Adrenal gland (tissue), 5 donors: ENCODE measurements around the gene DUSP1.

Experiments used
- CTCF ChIP-seq, 6 experiments: fragments of 450-650 bp in 4 of 6; fragments of 200-600 bp in 2 of 6; sonication (generic) in 1 of 6; IDR thresholded peaks; 1 replicate in 5 of 6; 2 replicates in 1 of 6; pipeline versions ENCODE4 v1.5.1 to v1.8.0; 2016 to 2021; ENCODE audit warnings: antibody characterized with exemption in 6 of 6, mild to moderate bottlenecking in 2 of 6, moderate library complexity in 1 of 6
- POLR2A ChIP-seq, 2 donors: fragments of 450-650 bp; IDR thresholded peaks; one replicate each; pipeline ENCODE4 v1.6.1; 2017; ENCODE audit warnings: antibody characterized with exemption in 2 of 2, mild to moderate bottlenecking in 2 of 2, moderate library complexity in 1 of 2
- donor health status: DM: no; HTN: no; CAD: no.

GRCh38 chr5:172791286-172791685 is 20.3 kb upstream of the DUSP1 start:
- no peak for TF ChIP-seq CTCF (IDR thresholded peaks at IDR 0.05)
- no peak for TF ChIP-seq POLR2A (IDR thresholded peaks at IDR 0.05)
